ENCODE data around the gene B4GALT2. TPM values are rescaled to one million over a fixed set of nuclear protein-coding genes. Genes with fewer than 3 reads are reported as not detected.

B4GALT2 gene
- total and polyA plus RNA-seq, 9 of the 15 experiments (the other 6 are each of a cell fraction or from before 2014, with no cell fraction given), result 1.3 to 86.8 (median 43.8) TPM

GRCh38 chr1:43951021-43951985, 27.7 kb upstream of the B4GALT2 start:
- BruUV-seq (replicated peaks), result no TSS peak
- Histone ChIP-seq H3K4me3 (no peak overlapping the region), H3K36me3 (ENCODE audit: control insufficient read depth, insufficient read depth, low read length) (peaks cover 22% of the 10 kb centered on the region), H3K27ac (ENCODE audit: extremely low read depth, low read depth, low read length) (no peak overlapping the region), H3K9me1 (ENCODE audit: control insufficient read depth, insufficient read depth, low read length) (no peaks in the 10 kb centered on the region), H3K79me2 (ENCODE audit: control insufficient read depth, insufficient read depth, low read length) (peaks cover 30% of the 10 kb centered on the region), H4K20me1 (replicated peaks; ENCODE audit: control insufficient read depth, insufficient read depth, low read length) (0 out of 2 replicates have a peak, but pooled peaks cover 7% of the 10 kb centered on the region), H2AFZ (ENCODE audit: low read depth, low read length) (no peak overlapping the region), H3K27me3 (ENCODE audit: control insufficient read depth in 2 of 2, insufficient read depth in 2 of 2, low read length in 2 of 2) (no peaks in the 10 kb centered on the region), H3K4me2 (ENCODE audit: insufficient read depth, low read length) (no peak overlapping the region), H3K9me3 (replicated peaks; ENCODE audit: control insufficient read depth, insufficient read depth, low read depth, low read length) (no peaks in the 10 kb centered on the region), H3K4me1 (replicated peaks in 1 of 2; ENCODE audit: control insufficient read depth in 2 of 2, insufficient read depth in 2 of 2, low read length in 2 of 2) (peaks cover 16 to 35% of the 10 kb centered on the region in 2 experiments; a peak in 4 of 5 replicates), H3K9ac (ENCODE audit: insufficient read depth in 1 of 2, low read depth in 2 of 2, low read length in 2 of 2) (no peak overlapping the region)
- in situ Hi-C loops (cut with MboI) (no loop called here), intact Hi-C loops (cut with micrococcal nuclease) (no loop called here)
- CTCF ChIA-PET (ENCODE audit: low intra/inter-chr PET ratio), result no interaction called here
- WGBS (ENCODE audit: insufficient coverage, low coverage, missing lambda C conversion rate), result 81% methylated on average over 4 of the region's 4 CpGs
- POLR2A ChIA-PET, result interaction anchor here (0.6 to 1.7 kb wide), 3 partner anchors 8 to 85 kb away, joined by 3 to 6 read pairs (median 6); no protein-coding TSS in a partner anchor
- no peak for DNase-seq (ENCODE audit: extremely low read depth in 1 of 4, low spot score in 3 of 4)
- FAIRE-seq, result peak; percentile 26
- ATAC-seq, result no peak
- no peak for TF ChIP-seq U2AF1 (optimal IDR thresholded peaks at IDR 0.05; ENCODE audit: low read depth, low read length)
- TF ChIP-seq ZSCAN32 (CRISPR knock-in tag; IDR thresholded peaks at IDR 0.05), result no peak
- TF ChIP-seq ZNF518B (CRISPR knock-in tag; IDR thresholded peaks at IDR 0.05), result no peak
- TF ChIP-seq NELFE (IDR thresholded peaks at IDR 0.05; ENCODE audit: insufficient read depth, insufficient read length), result no peak
- TF ChIP-seq NR2F6 (CRISPR knock-in tag; IDR thresholded peaks at IDR 0.05), result no peak
- no peak for TF ChIP-seq KDM1A (IDR thresholded peaks at IDR 0.05)
- no peak for TF ChIP-seq RBM15 (IDR thresholded peaks at IDR 0.05; ENCODE audit: insufficient read depth, low read length)
- no peak for TF ChIP-seq NBN (IDR thresholded peaks at IDR 0.05; ENCODE audit: low read depth)
- TF ChIP-seq NFATC3 (IDR thresholded peaks at IDR 0.05), result no peak
- no peak for TF ChIP-seq CLOCK (CRISPR knock-in tag; IDR thresholded peaks at IDR 0.05; ENCODE audit: borderline replicate concordance)

All from K562 (cell line).